Stimulated activated CD4-positive, alpha-beta T cell treated with anti-CD3 and anti-CD28 coated beads, TNF-alpha, amount 100 ng/mL, for 1 hour (primary cell): ENCODE results near the gene CHID1.

Experiments
- DNase-seq, 3 donors: peaks; one replicate each; pipeline ENCODE4 v3.0.0-alpha.2; 2020; ENCODE audit warnings: low read depth in 3 of 3, low spot score in 1 of 3

The CHID1 gene

DNA sequence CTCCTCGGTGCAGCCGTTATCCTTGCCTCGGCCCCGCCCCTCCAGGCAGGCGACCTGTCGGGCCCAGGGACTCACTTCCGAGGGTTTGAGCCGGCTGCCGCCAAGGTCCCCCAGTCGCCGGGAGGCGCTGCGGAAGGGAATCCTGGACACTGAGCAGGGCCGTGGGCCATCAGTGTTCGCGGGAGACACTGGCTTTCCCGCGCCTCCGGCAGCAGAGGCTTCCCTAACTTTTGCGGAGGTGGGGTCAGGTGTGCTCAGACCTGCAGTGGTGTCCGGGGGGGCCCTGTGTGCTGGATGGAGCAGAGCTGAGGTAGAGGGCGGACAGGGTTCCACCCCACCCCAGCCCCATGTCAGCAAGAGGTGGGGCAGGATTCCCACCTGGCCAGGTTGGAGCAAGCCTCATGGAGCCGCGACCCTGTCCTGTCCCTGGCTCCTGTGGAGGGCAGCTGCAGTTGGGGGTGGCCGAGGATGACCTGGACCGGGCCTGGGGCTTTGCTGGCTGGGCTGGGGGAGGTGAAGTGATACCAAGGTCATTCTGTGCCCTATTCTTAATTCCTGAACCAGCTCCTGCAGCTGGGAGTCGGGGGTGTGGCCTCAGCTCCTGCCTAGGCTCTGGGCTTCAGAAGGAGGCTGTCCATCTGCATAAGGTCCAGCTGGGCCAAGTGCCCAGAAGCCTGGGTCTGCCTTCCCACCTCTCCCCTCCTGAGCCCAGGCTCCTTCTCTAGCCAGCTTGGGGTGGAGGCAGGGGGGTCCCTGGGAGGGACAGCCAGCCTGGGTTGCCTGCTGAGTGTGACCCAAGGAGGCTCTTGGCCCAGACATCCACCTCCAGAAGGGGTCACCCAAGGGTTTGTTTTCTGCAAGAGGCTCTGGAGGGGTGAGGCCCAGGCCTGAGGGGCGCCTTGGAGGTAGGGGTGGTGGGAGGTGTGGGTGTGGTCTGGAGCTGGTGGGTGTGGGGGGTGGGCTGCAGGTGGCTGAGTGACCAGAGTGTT lies 59.5 kb downstream of the CHID1 start:
- DNase-seq, result no peak

DNA sequence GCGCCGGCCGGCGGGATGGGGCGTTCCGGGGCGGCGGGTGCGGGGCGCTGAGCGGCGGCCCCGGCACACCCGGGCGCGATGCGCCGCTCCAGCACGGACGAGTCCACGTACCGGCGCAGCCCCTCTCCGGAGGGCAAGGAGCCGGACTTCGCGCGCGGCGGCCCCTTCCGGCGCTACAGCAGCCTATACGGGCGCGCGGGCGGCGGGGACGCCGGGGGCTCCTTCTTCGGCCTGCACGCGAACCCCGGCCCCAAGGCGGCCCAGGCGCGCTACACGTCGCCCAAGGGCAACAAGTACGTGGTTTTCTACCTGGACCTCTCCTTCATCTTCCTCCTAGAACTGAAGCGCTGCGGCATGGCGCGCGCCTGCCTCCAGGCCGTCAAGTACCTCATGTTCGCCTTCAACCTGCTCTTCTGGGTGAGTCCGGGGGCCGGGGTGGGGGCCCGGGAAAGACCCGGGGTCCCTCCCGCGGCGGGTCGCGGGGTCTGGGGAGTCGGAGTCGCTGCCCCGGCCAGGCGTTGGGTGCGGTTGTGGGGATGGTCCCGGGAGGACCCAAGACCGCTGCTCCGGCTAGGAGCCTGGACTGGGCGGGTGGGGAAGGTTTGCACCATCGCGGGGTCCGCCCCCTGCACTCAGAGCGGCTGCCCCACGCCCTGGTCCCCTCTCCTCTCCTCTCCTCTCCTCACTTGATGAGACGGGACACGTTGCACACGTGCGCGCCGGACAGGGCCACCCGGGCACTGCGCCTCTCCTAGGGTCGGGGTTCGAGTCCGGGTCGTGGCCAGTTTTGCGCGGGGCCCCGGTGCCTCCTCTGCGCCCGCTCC lies 60.4 kb downstream of the CHID1 start:
- no peak for DNase-seq

DNA sequence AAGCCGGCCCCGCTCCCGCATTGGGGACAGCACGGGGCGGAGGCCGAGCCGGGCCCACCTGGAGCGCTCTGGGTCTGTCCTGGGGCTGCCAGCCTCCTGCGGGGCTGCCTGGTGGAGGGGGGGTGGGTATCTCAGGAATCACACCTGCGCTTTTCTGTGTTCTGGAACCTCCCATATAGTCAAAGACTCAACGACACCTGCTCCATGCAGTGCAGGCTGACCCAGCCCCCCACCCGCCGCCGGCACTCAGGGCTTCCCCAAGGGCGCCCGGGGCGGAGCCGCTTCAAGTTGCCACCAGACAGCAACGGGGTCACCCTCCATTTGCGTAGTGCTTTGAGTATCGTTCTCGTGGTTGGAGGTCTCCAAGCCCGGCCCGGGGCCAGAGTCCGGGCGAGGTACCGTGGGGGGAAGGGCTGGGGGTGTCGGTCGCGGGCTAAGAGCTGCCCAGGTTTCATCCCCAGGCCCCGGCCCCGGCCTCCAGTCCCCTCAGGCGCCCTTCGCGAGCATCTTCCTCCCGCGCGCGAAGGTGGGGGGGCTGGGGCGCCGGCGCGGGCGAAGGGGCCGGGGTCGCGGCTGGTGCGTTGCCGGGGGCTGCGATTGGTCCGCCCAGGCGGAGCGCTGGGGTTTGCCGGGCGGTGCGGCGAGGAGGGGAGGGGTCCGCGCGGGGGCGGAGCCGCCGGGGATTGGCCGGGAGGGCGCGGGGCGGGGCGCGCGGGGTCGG lies 61.3 kb downstream of the CHID1 start:
- DNase-seq, result no peak

DNA sequence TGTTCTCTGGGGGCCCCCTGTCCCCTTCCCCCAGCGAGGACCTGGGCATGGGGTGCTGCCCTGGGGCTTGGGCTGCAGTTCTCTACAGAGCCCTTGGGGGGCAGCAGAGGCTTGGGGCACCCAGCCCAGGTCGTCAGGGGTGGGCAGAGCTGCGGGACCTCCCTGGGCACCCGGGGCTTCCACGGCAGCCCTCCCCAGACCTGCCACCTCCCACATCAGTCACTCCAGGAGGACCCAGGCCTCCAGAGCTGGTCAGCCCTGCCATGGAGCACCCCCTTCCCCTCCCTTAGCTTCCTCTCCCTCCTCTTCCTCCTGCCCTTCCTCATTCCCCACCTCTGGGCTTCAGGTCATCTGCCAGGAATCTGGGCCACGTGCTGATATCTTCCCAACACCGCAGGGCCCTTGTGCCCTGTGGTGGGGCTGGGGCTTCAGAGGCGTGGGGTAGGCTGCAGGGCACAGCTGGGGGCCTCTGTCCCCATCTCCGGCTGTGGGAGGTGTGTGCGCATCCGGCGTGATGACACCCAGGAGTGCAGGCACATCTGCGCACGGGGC lies 62.2 kb downstream of the CHID1 start:
- DNase-seq, result peak; percentile 12 to 60 (median 37)

DNA sequence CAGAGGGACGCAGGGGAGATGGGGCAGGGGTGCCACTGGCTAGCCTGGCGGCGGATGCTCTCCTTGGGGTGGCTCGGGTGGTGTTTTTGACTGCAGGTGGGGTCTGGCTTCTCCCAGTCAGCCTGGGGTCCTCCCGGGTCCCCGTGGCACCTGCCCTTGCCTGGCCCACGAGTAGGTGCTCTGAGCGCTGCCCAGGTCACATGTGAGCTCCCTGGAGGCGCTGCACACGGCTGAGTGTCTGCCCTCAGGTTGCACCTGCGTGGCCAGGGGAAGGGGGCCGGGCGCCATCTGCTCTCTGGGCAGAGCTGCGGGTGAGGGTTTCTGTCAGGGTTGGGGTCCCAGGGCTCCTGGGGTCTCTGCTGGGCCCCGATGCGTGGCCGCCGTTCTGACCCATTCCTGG lies 62.7 kb downstream of the CHID1 start:
- DNase-seq, result no peak

DNA sequence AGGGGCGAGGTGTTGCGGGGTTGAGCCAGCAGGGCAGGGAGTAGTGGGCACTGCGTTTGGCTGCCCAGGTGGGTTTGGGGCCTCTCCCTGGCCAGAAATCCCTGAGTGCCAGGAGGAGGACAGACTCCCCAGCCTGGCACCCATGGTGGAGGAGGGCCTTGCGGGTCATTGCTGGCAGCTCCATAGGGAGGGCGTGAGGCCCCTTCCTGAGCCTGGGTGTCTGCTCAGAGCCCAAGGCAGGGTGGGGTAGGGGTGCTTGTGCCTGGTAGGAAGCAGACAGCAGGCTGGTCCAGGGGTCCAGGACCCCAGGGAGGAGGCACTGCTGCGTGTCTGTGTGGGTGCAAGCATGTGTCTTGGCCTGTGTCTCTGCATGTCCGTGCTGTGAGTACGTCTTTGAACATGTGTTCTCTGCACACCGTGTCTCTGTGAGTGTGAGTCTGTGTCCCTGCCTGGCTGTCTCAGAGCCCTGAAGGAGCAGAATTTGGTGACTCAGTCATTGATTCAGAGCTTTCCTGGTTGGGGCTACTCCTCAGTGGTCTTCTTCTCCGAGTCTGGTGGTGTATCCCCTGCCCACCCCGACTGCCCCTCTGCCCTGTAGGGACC lies 64.0 kb downstream of the CHID1 start:
- no peak for DNase-seq

DNA sequence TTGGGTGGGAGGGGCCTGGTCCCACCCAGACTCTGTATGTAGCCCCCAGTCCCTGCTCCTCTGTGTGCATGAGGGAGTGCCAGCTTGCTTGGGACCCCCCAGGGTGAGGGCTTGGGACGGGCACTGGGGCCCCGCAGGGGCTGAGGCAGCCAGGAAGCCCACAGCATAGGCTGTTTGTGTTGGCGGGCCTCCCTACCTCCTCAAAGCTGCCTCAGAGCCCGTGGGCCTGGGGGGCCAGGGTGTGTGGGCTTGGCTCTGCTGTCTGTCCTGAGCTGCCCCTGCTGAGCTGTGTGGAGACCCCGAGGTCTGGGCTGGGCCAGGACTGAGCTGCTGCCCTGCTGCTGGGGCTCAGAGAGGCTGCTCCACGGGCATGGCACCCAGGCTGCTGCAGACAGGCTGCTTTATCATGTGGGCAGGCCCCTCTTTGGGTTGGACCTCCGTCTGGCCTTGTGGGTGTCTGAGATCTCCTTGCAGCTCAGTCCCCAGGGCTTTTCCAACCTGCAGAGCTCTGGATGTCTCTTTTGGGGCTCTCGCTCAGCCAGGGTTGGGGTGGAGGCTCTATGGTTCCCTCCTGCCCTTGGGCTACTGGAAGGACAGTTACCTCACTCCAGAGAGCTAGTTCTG lies 64.6 kb downstream of the CHID1 start:
- DNase-seq, result no peak

DNA sequence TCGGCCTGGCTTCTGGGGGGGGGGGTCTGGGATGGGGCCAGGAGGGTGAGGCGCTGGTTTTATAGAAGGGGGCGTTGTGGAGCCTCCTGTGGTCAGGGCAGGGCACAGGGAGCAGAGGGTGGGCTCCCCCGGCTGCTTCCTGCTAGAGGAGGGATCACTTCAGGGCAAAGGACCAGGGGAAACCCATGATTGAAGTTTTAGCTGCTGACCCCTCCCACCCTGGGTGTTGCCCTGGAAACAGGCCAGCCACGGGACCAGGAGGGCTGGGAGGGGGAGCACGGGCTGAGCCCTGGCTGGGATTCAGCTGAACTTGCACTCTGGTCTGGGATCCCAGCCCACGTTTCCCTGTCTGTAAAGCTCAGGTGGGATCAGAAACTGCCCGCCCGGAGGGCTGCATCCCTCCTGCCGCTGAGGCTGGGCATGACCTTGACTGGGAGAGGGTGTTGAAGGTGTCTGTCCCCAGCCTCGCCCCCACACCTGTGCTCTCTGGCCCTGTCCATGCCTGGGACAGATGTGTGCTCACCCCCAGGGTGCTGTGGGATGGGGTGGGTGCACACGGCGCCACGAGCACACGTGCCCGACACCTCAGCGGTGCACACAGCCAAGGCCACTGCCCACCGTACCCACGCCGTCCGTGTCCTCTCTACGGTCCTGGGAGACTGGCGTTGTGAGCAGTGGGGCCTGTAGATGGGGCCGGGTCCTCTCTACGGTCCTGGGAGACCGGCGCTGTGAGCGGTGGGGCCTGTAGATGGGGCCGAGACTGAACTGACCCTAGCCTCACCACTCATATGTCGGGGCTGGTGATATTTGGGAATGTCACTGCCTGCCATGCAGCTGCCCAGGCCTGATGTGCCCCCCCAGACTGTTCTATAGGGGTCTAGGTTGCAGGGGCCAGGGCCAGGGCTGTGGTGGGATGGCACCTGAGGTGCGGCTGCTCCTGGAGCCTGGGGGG lies 65.6 kb downstream of the CHID1 start:
- DNase-seq, result no peak

DNA sequence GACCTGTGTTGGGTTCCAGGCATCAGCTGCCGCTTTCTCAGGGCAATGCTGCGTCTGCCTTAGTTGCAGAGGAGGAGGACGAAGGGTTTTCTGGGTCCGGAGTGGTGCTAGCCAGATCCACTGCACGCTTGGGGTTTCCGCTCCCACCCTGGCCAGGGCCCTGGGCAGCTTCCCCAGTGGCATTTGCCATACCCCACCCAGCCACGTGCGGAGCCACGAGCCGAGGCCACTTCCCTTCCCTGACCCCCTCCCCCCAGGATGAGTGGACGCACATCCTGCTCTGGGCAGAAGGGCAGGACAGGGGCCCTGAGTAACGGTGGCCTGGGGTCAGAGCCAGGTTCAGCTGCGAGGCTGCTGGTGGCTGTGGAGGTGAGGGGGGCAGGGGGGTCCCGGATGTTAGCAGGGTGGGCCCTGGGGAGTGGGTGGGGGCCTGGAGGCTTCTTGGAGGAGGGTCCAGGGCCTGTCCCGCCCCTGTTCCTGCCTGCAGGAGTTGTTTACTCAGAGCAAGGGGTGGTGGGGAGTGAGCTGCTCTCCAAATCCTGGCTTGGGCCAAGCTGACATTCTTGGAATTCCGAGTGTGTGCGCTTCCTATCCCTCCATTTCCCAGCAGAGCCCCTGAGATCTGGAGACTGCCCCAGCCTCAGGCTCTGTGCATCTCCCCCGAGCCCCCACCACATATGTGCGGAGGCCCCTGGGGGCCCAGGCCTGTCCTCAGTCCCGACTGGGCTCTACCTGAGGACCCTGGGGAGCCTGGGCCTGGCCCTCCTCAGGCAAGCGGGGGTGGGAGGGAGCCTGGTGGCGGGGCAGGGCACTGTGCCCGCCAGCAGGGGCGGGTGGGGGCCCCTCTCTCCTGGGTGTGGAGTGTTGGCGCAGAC lies 66.6 kb downstream of the CHID1 start:
- DNase-seq, result no peak

DNA sequence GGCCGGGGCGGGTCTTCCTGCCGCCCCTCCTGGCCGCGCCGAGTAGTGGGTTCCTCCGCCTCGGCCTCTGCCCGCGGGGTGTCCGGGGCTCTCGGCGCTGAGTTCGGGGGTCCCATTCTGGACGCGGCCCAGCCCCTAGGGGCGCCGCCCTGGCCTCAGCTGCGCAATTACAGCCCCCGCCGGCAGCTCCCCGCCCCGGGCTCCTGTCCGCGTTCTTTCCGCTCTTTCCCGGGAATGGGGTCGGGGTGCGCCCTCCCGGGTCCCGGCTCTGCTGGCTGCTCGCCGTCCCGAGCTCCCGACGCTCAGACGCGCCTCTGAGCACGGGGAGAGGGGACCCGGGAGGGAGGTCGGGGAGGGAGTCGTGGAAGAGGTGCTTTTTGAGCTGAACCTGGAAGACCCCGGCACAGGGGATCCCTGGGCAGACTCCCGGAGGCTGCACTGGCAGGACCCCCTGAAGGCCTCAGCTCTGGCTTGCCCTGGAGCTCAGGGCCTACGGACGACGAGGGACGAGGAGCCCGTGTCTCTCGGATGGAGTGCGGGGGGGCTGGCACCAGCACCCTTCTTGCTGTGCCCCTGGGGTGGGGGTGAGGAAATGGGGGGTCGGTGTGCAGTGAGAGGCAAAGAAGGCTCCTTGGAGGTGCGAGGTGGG lies 67.4 kb downstream of the CHID1 start:
- DNase-seq, result no peak

DNA sequence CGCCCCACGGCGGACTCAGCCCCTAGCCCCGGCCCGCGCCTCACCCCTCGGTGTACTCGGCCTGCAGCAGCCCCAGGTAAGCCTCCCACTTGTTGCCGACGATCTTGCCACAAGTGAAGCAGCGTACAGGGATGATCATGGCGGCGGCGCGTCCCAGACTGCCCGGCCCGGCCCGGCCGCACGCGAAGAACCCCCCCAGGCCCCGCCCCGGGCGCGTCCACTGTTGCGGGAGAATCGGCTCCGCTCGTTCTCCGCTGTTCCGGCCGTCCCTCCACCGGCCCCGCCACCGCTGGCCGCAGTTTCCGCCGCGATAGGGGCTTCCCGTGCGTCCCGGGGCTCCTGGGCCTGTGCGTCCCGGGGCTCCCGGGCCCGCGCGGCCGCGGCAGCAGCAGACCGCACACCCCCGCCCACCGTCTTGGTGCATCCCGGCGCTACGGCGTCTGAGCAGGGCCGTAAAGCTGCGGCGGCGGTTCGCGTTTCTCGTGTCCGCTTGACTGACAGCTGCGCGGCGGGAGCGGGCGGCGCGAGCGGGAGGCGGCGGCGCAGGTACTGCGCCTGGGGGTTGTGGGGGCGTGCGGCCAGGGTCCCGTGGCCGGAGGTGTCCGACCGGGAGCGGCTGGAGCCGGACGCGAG lies 68.1 kb downstream of the CHID1 start, which contains the start of the genes POLR2L and TSPAN4:
Gene POLR2L, minus strand, starts transcription at position 160 of the 633 bp plus-strand sequence. Its CDS starts 21 bp downstream, at position 139.
Gene TSPAN4, plus strand, starts transcription at position 483 of the 633 bp plus-strand sequence. CDS start 7,453 bp downstream, outside the sequence.
- DNase-seq, result peak; percentile 65 to 88 (median 73)

DNA sequence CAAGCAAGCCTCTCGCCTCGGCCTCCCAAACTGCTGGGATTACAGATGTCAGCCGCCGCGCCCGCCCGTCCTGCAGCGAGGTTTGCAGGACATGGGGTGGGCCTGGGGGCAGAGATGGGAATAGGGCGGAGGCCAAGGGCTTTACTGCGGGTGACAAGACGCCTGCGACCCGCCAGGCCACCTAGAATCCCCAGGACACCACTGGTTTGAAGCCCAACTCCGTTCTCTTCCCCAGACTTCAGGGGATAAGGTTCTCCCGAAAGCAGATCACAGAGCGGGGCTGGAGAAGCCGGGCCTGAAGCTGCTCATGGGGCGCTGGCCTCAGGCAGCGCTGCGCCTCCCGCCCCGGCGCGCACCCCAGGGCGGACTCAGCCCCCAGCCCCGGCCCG lies 68.6 kb downstream of the CHID1 start:
- DNase-seq, result no peak

DNA sequence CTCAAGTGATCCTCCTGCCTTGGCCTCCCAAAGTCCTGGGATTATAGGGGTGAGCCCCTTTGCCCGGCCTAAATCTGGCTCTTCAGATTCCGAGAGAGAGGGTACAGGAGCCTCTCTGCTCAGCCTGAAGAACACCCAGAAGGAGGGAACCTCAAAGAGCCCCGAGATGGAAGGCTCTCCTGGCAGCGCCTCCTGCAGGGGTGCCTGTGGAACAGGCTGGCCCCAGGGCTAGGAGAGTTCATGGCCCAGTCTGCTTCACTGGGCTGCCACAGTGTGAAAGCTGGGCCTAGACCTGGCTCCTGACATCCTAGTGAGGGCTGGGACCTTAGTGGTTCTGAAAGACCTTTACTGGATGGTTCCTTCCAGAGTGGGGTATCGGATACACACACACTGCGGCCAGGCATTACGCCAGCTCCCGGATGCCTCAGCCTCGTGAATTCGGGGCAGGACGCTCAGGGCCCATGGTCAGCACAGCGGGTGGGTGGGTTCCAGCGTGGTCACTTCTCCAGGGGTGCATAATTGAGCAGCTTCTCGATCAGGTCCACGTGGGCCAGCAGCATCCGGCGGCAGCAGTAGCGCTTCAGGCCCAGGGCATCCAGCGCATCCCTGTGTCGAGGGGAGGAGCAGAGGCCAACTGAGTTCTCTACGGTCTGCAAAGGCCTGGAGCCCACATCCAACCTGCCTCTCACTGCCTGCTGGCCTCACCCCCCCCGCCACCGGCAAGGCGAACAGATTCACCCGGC lies 70.6 kb downstream of the CHID1 start:
- no peak for DNase-seq

DNA sequence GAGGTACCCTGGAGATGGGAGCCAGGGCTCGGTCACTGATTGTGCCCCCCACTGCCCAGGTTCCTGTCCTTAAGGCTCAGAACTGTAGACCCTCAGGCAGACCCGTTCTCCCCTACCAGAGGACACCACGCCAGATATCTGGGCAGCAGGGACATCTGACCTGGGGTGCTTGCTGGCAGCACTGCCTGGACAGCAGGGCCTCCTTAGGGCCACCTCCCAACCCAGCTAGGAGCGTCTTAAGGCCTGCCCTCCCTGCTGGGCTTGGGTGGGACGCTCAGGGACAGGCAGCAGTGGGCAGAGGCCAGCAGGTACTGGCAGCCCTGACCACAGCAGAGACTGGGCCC lies 71.4 kb downstream of the CHID1 start:
- no peak for DNase-seq

DNA sequence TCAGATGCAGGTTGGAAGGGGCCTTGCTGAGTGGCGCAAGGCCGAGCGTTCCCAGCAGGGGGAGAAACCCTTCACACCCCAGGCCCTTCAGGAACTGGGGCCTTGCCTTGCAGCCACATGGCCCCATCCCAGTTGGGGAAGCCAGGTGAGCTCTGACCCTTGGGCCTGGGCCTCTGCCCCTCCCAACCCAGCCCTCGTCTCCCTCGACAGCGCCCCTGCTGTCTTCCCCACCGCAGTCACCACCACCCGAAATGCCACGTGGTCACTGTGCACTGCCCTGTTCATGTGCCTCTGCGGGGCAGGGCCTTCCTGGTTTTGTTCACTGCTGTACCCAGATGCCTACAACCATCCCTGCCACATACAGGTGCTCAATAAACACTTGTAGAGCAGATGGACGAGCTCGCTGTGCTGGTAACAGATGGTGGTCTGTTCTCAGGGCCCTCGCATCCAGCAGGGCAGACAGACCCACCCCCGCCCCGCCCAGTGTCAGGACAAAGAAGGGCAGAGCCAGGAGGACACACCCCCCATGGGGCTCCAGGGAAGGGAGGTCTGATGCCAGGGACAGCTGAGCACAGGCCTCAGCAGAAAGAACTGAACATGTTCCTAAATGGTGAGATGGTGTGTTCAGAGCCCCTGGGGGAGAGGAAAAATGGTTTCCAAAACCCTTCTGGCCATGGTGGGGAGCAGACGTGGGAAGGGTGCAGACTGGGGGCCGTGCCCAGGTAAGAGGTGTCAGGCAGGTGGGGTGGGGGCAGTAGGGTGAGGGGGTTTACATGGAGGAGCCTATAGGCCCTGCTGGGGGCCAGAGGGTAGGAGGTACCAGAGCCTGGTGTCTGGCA lies 72.0 kb downstream of the CHID1 start:
- no peak for DNase-seq

DNA sequence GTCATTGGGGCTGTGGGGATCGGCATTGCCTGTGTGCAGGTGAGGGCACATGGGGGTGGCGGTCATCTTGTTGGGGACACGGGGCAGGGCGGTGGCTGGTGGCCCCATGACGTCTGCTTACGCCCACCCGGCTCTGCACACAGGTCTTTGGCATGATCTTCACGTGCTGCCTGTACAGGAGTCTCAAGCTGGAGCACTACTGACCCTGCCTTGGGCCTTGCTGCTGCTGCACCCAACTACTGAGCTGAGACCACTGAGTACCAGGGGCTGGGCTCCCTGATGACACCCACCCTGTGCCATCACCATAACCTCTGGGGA lies 72.7 kb downstream of the CHID1 start:
- DNase-seq, result no peak
